H7 (cell line): ENCODE data around the gene PPM1D. TPM values are rescaled to one million over a fixed set of nuclear protein-coding genes. Genes with fewer than 3 reads are reported as not detected.
"Not testable (repeated sequence)": the region's sequence is repeated elsewhere in the genome, so short reads cannot be mapped to it uniquely, and the experiment has no call there.

Source experiments
- DNase-seq: peaks from one replicate; pipeline ENCODE4 v3.0.0; 2012
- H3K27me3 ChIP-seq: 2 replicates; pipeline ENCODE4 v1.6.0; 2011; ENCODE audit warnings: mild to moderate bottlenecking, low read length; ENCODE audit not compliant: control insufficient read depth, insufficient read depth
- H3K36me3 ChIP-seq: replicated peaks from 2 replicates; pipeline ENCODE4 v1.5.1; 2011; ENCODE audit warnings: low read length; ENCODE audit not compliant: control insufficient read depth, insufficient read depth
- H3K4me3 ChIP-seq: 2 replicates; pipeline ENCODE4 v1.5.1; 2011; ENCODE audit warnings: low read depth, mild to moderate bottlenecking, control low read depth, low read length, moderate library complexity; ENCODE audit not compliant: insufficient read depth
- total RNA-seq: library from RNA; depleted of rRNA; stranded (reverse); fragments of >200 nt; shearing (Covaris generic); gene quantifications from 2 replicates; pipeline ENCODE4 v1.2.3, GENCODE V29; 2014

Gene PPM1D
- total RNA-seq, 1 experiment from 2014 or later: 13.9 TPM

DNA sequence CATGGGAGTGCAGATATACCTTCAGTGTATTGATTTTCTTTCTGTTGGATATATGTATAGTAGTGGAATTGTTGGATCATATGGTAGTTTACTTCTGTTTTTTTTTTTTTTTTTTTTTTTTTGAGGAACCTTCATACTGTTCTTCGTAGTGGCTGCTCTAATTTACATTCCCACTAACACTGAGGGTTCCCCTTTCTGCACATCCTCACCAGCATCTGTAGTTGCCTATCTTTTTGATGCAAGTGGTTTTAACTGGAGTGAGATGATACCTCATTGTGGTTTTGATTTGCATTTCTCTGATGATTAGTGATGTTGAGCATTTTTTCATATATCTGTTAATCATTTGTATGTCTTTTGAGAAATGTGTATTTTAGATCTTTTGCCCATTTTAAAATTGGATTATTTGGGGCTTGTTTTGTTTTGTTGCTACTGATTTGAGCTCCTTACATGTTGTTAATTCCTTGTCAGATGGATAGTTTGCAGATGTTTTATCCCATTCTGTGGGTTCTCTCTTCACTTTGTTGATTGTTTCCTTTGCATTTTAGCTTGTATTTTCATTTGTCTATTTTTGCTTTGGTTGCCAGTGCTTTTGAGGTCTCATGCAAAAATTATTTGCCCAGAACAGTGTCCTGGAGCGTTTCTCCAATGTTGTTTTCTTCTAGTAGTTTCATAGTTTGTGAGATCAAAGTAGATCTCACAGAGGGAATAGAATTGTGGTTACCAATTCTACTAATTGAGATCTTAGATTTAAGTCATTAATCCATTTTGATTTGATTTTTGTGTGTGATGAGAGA lies 52.7 kb downstream of the PPM1D start:
- Histone ChIP-seq H3K36me3 (peaks cover 2% of the 10 kb centered on the region), H3K4me3 (no peak overlapping the region), H3K27me3 (no peaks in the 10 kb centered on the region)
- no peak for DNase-seq

GRCh38 chr17:60653569-60653968 lies 53.6 kb downstream of the PPM1D start:
- H3K36me3 ChIP-seq: no peaks in the 10 kb centered on the region; the same call in none of the 2 replicates
- H3K4me3 ChIP-seq: no peak overlapping the region
- no peaks in the 10 kb centered on the region for H3K27me3 ChIP-seq
- no peak for DNase-seq

- no peak for DNase-seq
- H3K27me3 ChIP-seq: no peaks in the 10 kb centered on the region
- H3K4me3 ChIP-seq: no peak overlapping the region
- H3K36me3 ChIP-seq: no peaks in the 10 kb centered on the region; the same call in 1 of the 2 replicates
Observed at GRCh38 chr17:60656499-60656898, 56.5 kb downstream of the PPM1D start.

GRCh38 chr17:60659156-60659555 lies 59.2 kb downstream of the PPM1D start:
- DNase-seq: no peak
- Histone ChIP-seq H3K36me3 (peaks cover 3% of the 10 kb centered on the region; the same call in 1 of the 2 replicates), H3K4me3 (no peak overlapping the region), H3K27me3 (no peaks in the 10 kb centered on the region)

- Histone ChIP-seq H3K27me3 (no peaks in the 10 kb centered on the region), H3K36me3 (peaks cover 3% of the 10 kb centered on the region; the same call in 1 of the 2 replicates), H3K4me3 (no peak overlapping the region)
- DNase-seq: no peak
Observed at GRCh38 chr17:60661489-60661888, 61.5 kb downstream of the PPM1D start.

- Histone ChIP-seq H3K27me3 (no peaks in the 10 kb centered on the region), H3K36me3 (peaks cover 3% of the 10 kb centered on the region; the same call in 1 of the 2 replicates), H3K4me3 (no peak overlapping the region)
- DNase-seq: no peak
Observed at GRCh38 chr17:60664022-60664421, 64.0 kb downstream of the PPM1D start.

DNA sequence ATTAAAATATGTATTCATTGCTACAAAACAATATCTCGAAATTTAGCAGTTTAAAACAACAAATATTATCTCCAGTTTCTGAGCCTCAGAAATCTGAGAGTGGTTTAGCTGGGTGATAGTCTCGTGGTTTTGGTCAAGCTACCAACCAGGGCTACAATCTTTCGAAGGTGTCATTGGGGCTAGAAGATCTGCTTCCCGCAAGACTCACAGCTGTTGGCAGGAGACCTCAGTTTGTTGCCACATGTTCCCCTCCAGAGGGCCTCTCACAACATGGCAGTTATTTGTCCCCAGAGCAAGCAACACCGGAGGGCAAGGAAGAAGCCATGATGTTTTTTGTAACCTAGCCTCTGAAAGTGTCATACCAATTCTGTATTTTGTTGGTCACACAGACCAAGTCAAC lies 65.6 kb downstream of the PPM1D start:
- no peak for DNase-seq
- H3K36me3 ChIP-seq: peaks cover 3% of the 10 kb centered on the region; the same call in 1 of the 2 replicates
- no peaks in the 10 kb centered on the region for H3K27me3 ChIP-seq
- H3K4me3 ChIP-seq: no peak overlapping the region

DNA sequence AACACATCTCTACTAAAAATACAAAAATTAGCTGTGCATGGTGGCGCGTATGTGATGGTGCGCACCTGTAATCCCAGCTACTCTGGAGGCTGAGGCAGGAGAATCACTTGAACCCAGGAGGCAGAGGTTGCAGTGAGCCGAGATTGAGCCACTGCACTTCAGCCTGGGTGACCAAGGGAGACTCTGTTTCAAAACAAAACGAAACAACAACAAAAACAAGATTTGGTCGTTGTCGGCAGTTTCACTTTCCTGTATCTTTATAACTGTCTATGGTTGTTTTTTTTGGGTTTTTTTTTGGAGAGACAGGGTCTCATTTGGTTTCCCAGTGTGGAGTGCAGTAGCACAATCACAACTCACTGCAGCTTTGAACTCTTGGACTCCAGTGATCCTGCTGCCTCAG lies 68.7 kb downstream of the PPM1D start:
- not testable (repeated sequence) for DNase-seq, H3K27me3 ChIP-seq, H3K36me3 ChIP-seq, H3K4me3 ChIP-seq

GRCh38 chr17:60671482-60671881 lies 71.5 kb downstream of the PPM1D start:
- H3K27me3 ChIP-seq: no peaks in the 10 kb centered on the region
- no peak for DNase-seq
- H3K36me3 ChIP-seq: no peaks in the 10 kb centered on the region
- no peak overlapping the region for H3K4me3 ChIP-seq

DNA sequence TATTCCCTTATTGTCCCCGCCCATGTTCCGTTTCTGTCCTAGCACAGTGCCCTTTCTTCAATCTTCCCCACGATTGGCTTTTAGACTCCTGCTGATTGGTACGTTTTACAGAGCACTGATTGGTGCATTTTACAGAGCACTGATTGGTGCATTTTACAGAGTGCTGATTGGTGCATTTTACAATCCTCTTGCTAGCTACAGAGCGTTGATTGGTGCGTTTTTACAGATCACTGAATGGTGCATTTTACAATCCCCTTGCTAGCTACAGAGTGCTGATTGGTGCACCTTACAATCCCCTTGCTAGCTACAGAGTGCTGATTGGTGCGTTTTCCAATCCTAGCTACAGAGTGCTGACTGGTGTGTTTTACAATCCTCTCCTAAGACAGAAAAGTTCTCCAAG lies 74.6 kb downstream of the PPM1D start:
- H3K27me3 ChIP-seq, H3K4me3 ChIP-seq, DNase-seq: not testable (repeated sequence)

GRCh38 chr17:60675997-60676396 lies 76.0 kb downstream of the PPM1D start:
- H3K27me3 ChIP-seq: no peaks in the 10 kb centered on the region
- no peak for DNase-seq
- no peaks in the 10 kb centered on the region for H3K36me3 ChIP-seq
- no peak overlapping the region for H3K4me3 ChIP-seq

More for the DNA sequence above, 74.6 kb downstream of the PPM1D start:
- H3K36me3 ChIP-seq: not testable (repeated sequence)

- H3K27me3 ChIP-seq: no peaks in the 10 kb centered on the region
- DNase-seq: no peak
- H3K4me3 ChIP-seq: peak overlapping the region; percentile 80
- H3K36me3 ChIP-seq: no peaks in the 10 kb centered on the region
Observed at GRCh38 chr17:60676758-60677307, 76.8 kb downstream of the PPM1D start.

DNA sequence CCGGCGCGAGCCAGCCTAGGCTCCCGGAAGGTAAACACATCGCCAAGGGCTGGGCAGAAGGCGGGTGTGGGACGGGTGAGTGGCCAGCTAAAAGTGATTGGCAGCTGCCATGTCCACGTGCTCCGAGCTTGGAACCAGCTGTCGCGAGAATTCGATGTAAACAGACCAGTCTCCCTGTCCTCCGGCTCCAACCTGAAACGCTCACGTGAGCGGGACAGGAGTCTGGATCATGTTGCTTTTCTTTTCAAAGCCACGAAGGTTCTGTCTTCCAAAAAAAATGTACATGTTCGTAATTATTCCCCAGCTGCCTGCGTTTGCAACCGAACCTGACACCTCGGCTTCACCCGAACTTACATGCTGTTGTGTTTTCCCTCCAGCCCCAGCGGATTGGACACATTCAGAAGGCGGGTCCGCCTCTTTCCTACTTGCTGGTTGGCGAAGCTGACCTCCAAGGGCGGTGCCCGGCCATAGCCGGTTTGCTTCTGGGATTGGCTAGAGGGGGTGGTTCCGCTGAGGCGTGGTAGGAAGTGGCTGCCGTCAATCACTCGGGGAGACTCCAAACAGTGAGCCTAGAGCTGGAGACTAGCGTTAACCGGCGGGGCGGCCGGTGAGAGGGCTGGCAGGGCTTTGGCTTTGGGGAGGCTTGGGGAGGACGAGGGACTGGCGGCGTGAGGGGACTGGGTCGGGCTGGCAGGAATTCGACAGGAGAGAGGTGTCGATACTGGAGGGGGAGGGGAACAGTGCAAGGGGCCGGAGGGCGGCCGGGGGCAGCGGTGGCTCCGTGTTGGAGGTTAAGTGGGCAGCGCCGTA lies 77.5 kb downstream of the PPM1D start, which contains the start of gene BCAS3:
BCAS3 (plus strand) TSS at position 544 of the 810 bp plus-strand sequence.
- Histone ChIP-seq H3K4me3 (peak within 1 kb of the TSS; percentile 80), H3K27me3 (no peaks in the 10 kb centered on the region), H3K36me3 (no peaks in the 10 kb centered on the region)
- peak; percentile 97 for DNase-seq

GRCh38 chr17:60678118-60678444 lies 78.1 kb downstream of the PPM1D start:
- no peaks in the 10 kb centered on the region for H3K27me3 ChIP-seq
- DNase-seq: no peak
- peak overlapping the region; percentile 80 for H3K4me3 ChIP-seq
- no peaks in the 10 kb centered on the region for H3K36me3 ChIP-seq

DNA sequence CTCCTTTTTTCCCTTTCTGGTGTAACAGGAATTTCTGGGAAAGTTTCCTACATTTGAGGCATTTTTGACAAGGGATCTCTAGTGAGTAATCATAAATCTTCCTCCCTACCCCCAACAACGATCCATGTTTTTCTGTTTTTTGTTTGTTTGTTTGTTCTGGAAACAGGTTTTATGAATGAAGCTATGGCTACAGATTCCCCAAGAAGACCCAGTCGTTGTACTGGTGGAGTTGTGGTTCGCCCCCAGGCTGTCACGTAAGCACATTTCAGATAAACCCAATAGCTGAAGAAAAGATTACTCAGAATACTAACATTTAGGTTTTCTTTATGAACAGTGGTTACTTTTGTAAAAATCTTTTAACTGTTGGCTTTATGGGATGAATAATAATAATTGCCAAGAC lies 79.3 kb downstream of the PPM1D start:
- Histone ChIP-seq H3K27me3 (no peaks in the 10 kb centered on the region), H3K4me3 (no peak overlapping the region), H3K36me3 (no peaks in the 10 kb centered on the region)
- DNase-seq: no peak
